Measurements from ENCODE around the gene PYCR2.
"Not testable (repeated sequence)": the region's sequence is repeated elsewhere in the genome, so short reads cannot be mapped to it uniquely, and the experiment has no call there.

GRCh38 chr1:225939097-225939938 lies 15.3 kb upstream of the PYCR2 start:
- TF ChIP-seq CTCF (IDR thresholded peaks at IDR 0.05; ENCODE audit: insufficient read depth, low read length); POLR2AphosphoS5 (IDR thresholded peaks at IDR 0.05; ENCODE audit: low read depth); REST (IDR thresholded peaks at IDR 0.05; ENCODE audit: insufficient replicate concordance, low read depth); SPI1 (IDR thresholded peaks at IDR 0.05; ENCODE audit: borderline replicate concordance, low read depth); GABPA (IDR thresholded peaks at IDR 0.05; ENCODE audit: low read depth): not testable (repeated sequence)
